ENCODE data around the gene DPYD. TPM values are rescaled to one million over a fixed set of nuclear protein-coding genes. Genes with fewer than 3 reads are reported as not detected.

The DPYD gene
- total and polyA plus RNA-seq, 10 of the 15 experiments (the other 5 are each of a cell fraction or from before 2014, with no cell fraction given), result 5.7 to 23.8 (median 10.2) TPM

DNA sequence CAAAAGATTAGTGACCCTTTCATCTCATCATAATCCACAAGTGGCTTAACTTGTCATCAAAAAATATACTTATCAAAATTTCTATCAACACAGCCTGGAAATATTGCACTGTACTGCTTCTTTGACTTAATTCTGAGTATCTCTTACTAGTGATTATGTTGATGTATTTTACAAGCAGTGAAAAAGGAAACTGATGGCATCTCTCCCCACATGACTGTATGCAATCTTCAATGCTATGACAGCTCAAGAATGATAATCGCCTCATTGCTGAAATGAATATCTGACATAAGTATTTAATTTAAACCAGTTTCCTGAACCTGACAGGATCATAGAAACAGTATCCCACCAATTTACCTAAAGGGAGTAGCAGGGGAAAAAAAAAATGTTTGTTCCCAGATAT is 79.5 kb downstream of the DPYD start:
- H3K4me1 ChIP-seq (ENCODE audit: control insufficient read depth, insufficient read depth, low read length), result no peaks in the 10 kb centered on the region
- no peak for ATAC-seq
- no peaks in the 10 kb centered on the region for H3K79me2 ChIP-seq (ENCODE audit: control insufficient read depth, insufficient read depth, low read length)
- H2AFZ ChIP-seq (ENCODE audit: control insufficient read depth, low read depth, low read length), result no peak overlapping the region
- H3K27me3 ChIP-seq (replicated peaks in 1 of 2; ENCODE audit: control insufficient read depth in 2 of 2, insufficient read depth in 2 of 2, low read length in 1 of 2), result no peaks in the 10 kb centered on the region
- no peak overlapping the region for H3K9ac ChIP-seq (ENCODE audit: control insufficient read depth, insufficient read depth, low read length)
- SMC1A ChIA-PET (ENCODE audit: uncharacterized antibody, unreplicated experiment), result interaction anchor here (1.3 kb wide), 1 partner anchor 135 kb away, joined by 3 read pairs; no protein-coding TSS in a partner anchor
- no peak overlapping the region for H3K27ac ChIP-seq (ENCODE audit: control insufficient read depth, insufficient read depth)
- intact Hi-C loops (cut with micrococcal nuclease; ENCODE audit: unreplicated experiment), result no loop called here
- BruUV-seq (replicated peaks), result no TSS peak
- WGBS (ENCODE audit: insufficient coverage, insufficient replicate concordance, low lambda C conversion rate, missing lambda C conversion rate), result 0% methylated on average over 1 of the region's 1 CpG
- no peak for DNase-seq (ENCODE audit: low read depth, low spot score)
- no peak overlapping the region for H3K4me3 ChIP-seq
- TF ChIP-seq SPI1 (IDR thresholded peaks at IDR 0.05; ENCODE audit: borderline replicate concordance, insufficient read depth, low read depth, low read length) (no peak), RCOR1 (conservative IDR thresholded peaks at IDR 0.05; ENCODE audit: low read depth, low read length) (no peak), RUNX3 (IDR thresholded peaks at IDR 0.05; ENCODE audit: low read length) (no peak), ZNF687 (IDR thresholded peaks at IDR 0.05) (no peak), RFX5 (IDR thresholded peaks at IDR 0.05; ENCODE audit: low read depth, low read length) (no peak), BRCA1 (IDR thresholded peaks at IDR 0.05; ENCODE audit: low read depth, low read length) (no peak), HSF1 (IDR thresholded peaks at IDR 0.05; ENCODE audit: low read depth, low read length) (no peak), SREBF2 (IDR thresholded peaks at IDR 0.05; ENCODE audit: low read length) (no peak), RB1 (IDR thresholded peaks at IDR 0.05; ENCODE audit: borderline replicate concordance) (no peak), SIN3A (IDR thresholded peaks at IDR 0.05; ENCODE audit: low read depth, low read length) (no peak), CBX3 (IDR thresholded peaks at IDR 0.05; ENCODE audit: borderline replicate concordance, low read depth) (no peak)
- TF ChIP-seq, protein P1, sequence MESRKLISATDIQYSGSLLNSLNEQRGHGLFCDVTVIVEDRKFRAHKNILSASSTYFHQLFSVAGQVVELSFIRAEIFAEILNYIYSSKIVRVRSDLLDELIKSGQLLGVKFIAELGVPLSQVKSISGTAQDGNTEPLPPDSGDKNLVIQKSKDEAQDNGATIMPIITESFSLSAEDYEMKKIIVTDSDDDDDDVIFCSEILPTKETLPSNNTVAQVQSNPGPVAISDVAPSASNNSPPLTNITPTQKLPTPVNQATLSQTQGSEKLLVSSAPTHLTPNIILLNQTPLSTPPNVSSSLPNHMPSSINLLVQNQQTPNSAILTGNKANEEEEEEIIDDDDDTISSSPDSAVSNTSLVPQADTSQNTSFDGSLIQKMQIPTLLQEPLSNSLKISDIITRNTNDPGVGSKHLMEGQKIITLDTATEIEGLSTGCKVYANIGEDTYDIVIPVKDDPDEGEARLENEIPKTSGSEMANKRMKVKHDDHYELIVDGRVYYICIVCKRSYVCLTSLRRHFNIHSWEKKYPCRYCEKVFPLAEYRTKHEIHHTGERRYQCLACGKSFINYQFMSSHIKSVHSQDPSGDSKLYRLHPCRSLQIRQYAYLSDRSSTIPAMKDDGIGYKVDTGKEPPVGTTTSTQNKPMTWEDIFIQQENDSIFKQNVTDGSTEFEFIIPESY (IDR thresholded peaks at IDR 0.05), result no peak
- POLR2A ChIA-PET, result interaction anchor here (0.6 kb wide), 1 partner anchor 108 kb away, joined by 5 read pairs; no protein-coding TSS in a partner anchor
- H3K36me3 ChIP-seq (ENCODE audit: control insufficient read depth in 2 of 2, insufficient read depth in 2 of 2, low read length in 1 of 2), result no peaks in the 10 kb centered on the region; a peak in 1 of 4 replicates
- CTCF ChIA-PET, result no interaction called here
- in situ Hi-C loops (cut with MboI), result no loop called here
- H3K4me2 ChIP-seq (ENCODE audit: control insufficient read depth, insufficient read depth), result no peak overlapping the region
- FAIRE-seq, result no peak
- no peaks in the 10 kb centered on the region for H4K20me1 ChIP-seq (ENCODE audit: control insufficient read depth, insufficient read depth)
- RAD21 ChIA-PET (ENCODE audit: unreplicated experiment), result no interaction called here
- H3K9me3 ChIP-seq (replicated peaks; ENCODE audit: control insufficient read depth, insufficient read depth, low read length), result no peaks in the 10 kb centered on the region; the same call in 2 of the 3 replicates

All from GM12878 (cell line).